Ascending aorta (tissue), 2 donors: ENCODE results near the gene WNT11. TPM values are rescaled to one million over a fixed set of nuclear protein-coding genes. Genes with fewer than 3 reads are reported as not detected.

Experiments
- DNase-seq, 2 donors: peaks; one replicate each; pipeline ENCODE4 v3.0.0-alpha.2; 2019; ENCODE audit warnings: low spot score in 2 of 2
- H3K27ac ChIP-seq, 2 donors: fragments of 200-600 bp; sonication (generic); one replicate each; pipeline ENCODE4 v1.5.1; 2016 to 2017; ENCODE audit warnings: mild to moderate bottlenecking in 1 of 2
- H3K27me3 ChIP-seq: fragments of 200-600 bp; sonication (generic); one replicate; pipeline ENCODE4 v1.5.1; 2017
- H3K36me3 ChIP-seq, 2 donors: fragments of 200-600 bp; sonication (generic); one replicate each; pipeline ENCODE4 v1.5.1; 2016
- H3K4me1 ChIP-seq, 2 donors: fragments of 200-600 bp; sonication (generic); one replicate each; pipeline ENCODE4 v1.5.1; 2016 to 2017; ENCODE audit warnings: mild to moderate bottlenecking in 1 of 2
- H3K4me3 ChIP-seq, 2 donors: fragments of 200-600 bp; sonication (generic); one replicate each; pipeline ENCODE4 v1.5.1; 2016 to 2017; ENCODE audit warnings: mild to moderate bottlenecking in 1 of 2
- H3K9me3 ChIP-seq, 2 donors: fragments of 200-600 bp; sonication (generic); one replicate each; pipeline ENCODE4 v1.5.1; 2016
- intact Hi-C: fragments of 100-400 bp; cut with DNase I; formaldehyde crosslinking; loops from one replicate; pipeline ENCODE4 v1.15.1; 2023
- total RNA-seq: library from RNA; depleted of rRNA; stranded (reverse); fragments of >200 nt; gene quantifications from one replicate; pipeline ENCODE4 v1.1.0, GENCODE V29; 2016
- TF ChIP-seq, protein P1 (sequence below), 3 experiments: fragments of 200-600 bp in 2 of 3; fragments of 450-650 bp in 1 of 3; sonication (generic) in 2 of 3; IDR thresholded peaks; one replicate each; pipeline ENCODE4 v1.5.1; 2016 to 2019; ENCODE audit warnings: antibody characterized with exemption in 3 of 3, mild to moderate bottlenecking in 1 of 3, moderate library complexity in 1 of 3

The WNT11 gene
- total RNA-seq, 1 donor from 2014 or later = 11.7 TPM

DNA sequence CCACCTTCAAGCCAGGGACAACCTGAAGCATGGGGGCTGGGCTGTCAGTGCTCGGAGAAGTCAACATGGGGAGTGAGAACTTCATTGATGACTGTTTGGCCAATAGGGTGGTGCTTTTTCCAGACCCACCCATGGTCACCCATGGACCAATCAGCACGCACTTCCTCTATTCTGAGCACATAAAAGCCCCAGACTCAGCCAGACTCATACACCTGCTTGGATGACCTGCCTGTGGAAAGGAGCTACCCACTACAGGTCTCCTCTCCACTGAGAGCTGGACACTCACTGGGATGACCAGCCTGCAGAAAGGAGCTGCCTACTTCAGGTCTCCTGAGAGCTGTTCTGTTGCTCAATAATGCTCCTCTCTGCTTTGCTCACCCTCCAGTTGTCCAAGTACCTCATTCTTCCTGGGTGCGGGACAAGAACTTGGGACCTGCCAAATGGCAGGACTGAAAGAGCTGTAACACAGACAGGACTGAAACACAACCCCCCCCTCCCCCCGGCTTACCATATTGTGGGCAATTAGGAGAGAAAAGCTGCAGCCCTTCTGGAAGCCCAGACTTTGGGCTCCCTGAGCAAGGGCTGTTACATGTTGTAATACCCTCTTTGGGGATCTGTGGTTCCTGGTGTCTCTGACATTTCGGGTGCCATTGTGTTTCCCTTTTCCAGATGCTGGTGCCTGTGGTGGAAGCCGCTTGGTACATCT lies 44.4 kb upstream of the WNT11 start:
- Histone ChIP-seq H3K4me1 (no peaks in the 10 kb centered on the region), H3K9me3 (no peaks in the 10 kb centered on the region), H3K27ac (no peak overlapping the region), H3K4me3 (no peak overlapping the region), H3K36me3 (no peaks in the 10 kb centered on the region), H3K27me3 (no peaks in the 10 kb centered on the region)
- TF ChIP-seq, protein P1, sequence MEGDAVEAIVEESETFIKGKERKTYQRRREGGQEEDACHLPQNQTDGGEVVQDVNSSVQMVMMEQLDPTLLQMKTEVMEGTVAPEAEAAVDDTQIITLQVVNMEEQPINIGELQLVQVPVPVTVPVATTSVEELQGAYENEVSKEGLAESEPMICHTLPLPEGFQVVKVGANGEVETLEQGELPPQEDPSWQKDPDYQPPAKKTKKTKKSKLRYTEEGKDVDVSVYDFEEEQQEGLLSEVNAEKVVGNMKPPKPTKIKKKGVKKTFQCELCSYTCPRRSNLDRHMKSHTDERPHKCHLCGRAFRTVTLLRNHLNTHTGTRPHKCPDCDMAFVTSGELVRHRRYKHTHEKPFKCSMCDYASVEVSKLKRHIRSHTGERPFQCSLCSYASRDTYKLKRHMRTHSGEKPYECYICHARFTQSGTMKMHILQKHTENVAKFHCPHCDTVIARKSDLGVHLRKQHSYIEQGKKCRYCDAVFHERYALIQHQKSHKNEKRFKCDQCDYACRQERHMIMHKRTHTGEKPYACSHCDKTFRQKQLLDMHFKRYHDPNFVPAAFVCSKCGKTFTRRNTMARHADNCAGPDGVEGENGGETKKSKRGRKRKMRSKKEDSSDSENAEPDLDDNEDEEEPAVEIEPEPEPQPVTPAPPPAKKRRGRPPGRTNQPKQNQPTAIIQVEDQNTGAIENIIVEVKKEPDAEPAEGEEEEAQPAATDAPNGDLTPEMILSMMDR (IDR thresholded peaks at IDR 0.05) = no peak
- DNase-seq = no peak
- intact Hi-C loops = loop anchor here (5.0 kb wide), 1 partner anchor 52 kb away; no protein-coding TSS in a partner anchor

DNA sequence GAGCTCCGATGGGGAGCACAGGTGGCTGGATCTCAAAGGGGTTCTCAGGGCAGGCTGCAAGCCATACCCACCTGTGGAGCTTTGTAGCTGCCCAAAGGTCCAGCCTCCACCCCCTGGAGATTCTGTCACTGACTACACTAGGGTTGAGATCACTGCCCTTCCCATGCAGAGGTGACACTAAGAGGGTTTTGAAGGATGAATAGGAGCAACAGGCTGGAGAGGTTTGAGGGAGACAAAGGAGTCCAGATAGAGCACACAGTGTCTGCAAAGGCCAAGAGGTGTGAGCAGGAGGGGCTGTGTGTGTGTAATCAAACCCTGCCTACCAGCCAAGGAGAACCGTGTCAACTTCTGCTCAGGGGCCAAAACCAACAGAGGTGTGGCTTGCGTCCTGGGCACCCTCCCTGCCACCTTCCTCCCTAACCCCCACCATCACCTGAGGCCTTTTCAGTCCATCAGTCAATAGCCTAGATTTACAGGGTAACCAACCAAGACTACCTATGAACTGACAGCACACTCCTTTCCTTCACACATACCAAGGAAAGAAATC lies 43.0 kb upstream of the WNT11 start:
- intact Hi-C loops = no loop called here
- TF ChIP-seq, protein P1 (IDR thresholded peaks at IDR 0.05) = no peak
- H3K4me3 ChIP-seq = no peak overlapping the region
- no peaks in the 10 kb centered on the region for H3K36me3 ChIP-seq
- H3K9me3 ChIP-seq = no peaks in the 10 kb centered on the region
- no peak overlapping the region for H3K27ac ChIP-seq
- no peaks in the 10 kb centered on the region for H3K4me1 ChIP-seq
- no peak for DNase-seq
- H3K27me3 ChIP-seq = no peaks in the 10 kb centered on the region

DNA sequence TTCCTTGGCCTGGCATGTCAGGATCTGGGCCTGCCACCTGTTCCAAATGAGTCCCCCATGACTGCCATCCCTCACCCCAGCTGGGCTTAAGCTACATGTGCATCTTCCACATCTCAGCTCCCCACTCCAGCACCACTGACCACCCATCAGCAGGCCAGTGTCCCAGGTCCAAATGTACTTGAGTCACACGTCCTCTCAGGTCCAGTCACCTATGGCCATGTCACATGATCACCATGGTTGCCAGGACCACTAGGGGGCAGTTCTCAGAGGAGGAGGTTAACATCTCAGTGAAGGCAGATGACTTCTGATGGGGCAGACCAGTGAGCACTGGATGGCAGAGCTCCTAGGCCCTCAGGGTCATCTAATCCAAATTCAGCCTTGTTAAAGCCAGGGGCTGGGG lies 41.9 kb upstream of the WNT11 start:
- Histone ChIP-seq H3K27ac (no peak overlapping the region), H3K4me1 (no peaks in the 10 kb centered on the region), H3K9me3 (no peaks in the 10 kb centered on the region), H3K36me3 (no peaks in the 10 kb centered on the region), H3K4me3 (no peak overlapping the region), H3K27me3 (no peaks in the 10 kb centered on the region)
- TF ChIP-seq, protein P1 (IDR thresholded peaks at IDR 0.05) = no peak
- no peak for DNase-seq
- intact Hi-C loops = no loop called here

DNA sequence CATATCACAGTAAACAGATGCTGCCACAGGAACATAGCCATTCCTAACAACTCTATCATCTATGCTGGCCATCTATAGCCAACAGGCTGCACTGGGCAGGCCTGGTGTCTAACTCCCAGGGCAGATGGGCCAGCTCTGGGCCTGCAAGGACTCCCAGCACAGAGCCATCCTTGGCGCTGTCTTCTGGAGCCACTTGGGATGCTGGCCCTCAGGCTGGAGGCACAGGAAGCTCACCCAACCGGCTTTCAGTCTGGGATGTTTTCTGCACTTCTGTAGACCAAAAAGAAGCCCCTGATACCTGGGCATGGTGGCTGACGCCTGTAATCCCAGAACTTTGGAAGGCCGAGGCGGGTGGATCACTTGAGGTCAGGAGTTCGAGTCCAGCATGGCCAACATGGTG lies 40.8 kb upstream of the WNT11 start:
- Histone ChIP-seq H3K36me3 (no peaks in the 10 kb centered on the region), H3K4me1 (no peaks in the 10 kb centered on the region), H3K27ac (no peak overlapping the region), H3K4me3 (no peak overlapping the region), H3K27me3 (no peaks in the 10 kb centered on the region), H3K9me3 (no peaks in the 10 kb centered on the region)
- no peak for DNase-seq
- TF ChIP-seq, protein P1 (IDR thresholded peaks at IDR 0.05) = no peak
- intact Hi-C loops = no loop called here

DNA sequence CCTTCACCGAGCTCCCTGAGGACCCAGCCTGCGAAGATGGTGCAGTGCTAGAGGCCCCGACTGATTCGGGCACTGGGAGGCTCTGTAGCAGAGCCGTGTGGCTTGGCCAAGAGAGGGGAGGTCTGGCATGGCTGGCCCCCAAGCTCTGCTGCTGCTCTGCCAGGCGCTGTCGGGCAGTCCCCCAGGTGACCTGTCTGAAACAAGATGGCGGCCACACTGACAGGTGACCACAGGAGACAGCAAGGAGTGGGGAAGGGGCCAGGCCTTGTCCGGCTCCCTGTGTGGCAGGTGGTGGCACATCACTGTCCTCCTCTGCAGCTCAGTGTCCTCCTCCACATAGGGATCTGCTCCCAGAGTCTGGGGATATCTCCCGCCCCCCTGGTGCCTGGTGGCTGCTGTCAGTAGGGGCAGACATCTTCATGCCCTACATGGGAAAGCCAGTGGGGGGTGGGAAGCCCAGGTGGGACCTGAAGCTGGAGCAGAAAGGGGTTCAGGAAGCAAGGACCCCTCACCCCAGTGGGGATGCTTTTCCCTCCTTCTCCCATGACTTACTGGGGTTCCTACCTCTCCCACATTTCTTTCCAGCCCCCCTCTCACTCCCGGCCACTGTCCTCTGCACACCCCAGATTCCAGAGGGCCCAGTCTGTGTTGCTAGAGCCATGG lies 40.1 kb upstream of the WNT11 start:
- Histone ChIP-seq H3K9me3 (no peaks in the 10 kb centered on the region), H3K36me3 (no peaks in the 10 kb centered on the region), H3K27me3 (no peaks in the 10 kb centered on the region), H3K27ac (no peak overlapping the region), H3K4me1 (no peaks in the 10 kb centered on the region), H3K4me3 (no peak overlapping the region)
- TF ChIP-seq, protein P1 (IDR thresholded peaks at IDR 0.05) = no peak
- intact Hi-C loops = no loop called here
- DNase-seq = no peak
